Heart left ventricle (tissue), 16 donors: ENCODE measurements around the gene IL17REL. TPM values are rescaled to one million over a fixed set of nuclear protein-coding genes. Genes with fewer than 3 reads are reported as not detected.

Source experiments
- ATAC-seq, 4 donors: fragments of 200-7000 bp; cut with Tn5 transposase; one replicate each; pipeline ENCODE4 v1.9.1; 2020 to 2022; ENCODE audit warnings: moderate library complexity in 4 of 4, mild to moderate bottlenecking in 3 of 4, moderate number of reproducible peaks in 1 of 4
- DNase-seq, 5 donors: peaks; one replicate each; pipeline ENCODE4 v3.0.0-alpha.2; 2020
- H3K27ac ChIP-seq, 12 donors: fragments of 200-600 bp; sonication (generic) in 4 of 12; one replicate each; pipeline versions ENCODE4 v1.5.0 to v1.8.0; 2016 to 2022; ENCODE audit warnings: mild to moderate bottlenecking in 2 of 12
- H3K27me3 ChIP-seq, 9 donors: fragments of 200-600 bp; sonication (generic) in 2 of 9; one replicate each; pipeline versions ENCODE4 v1.5.1 to v1.8.0; 2016 to 2022; ENCODE audit warnings: mild to moderate bottlenecking in 3 of 9
- H3K36me3 ChIP-seq, 9 donors: fragments of 200-600 bp; sonication (generic) in 2 of 9; one replicate each; pipeline versions ENCODE4 v1.5.0 to v1.8.0; 2018 to 2022; ENCODE audit warnings: mild to moderate bottlenecking in 2 of 9
- H3K4me1 ChIP-seq, 12 donors: fragments of 200-600 bp; sonication (generic) in 4 of 12; one replicate each; pipeline versions ENCODE4 v1.5.0 to v1.8.0; 2016 to 2022; ENCODE audit warnings: mild to moderate bottlenecking in 3 of 12
- H3K4me3 ChIP-seq, 12 donors: fragments of 200-600 bp; sonication (generic) in 4 of 12; one replicate each; pipeline versions ENCODE4 v1.5.0 to v1.8.0; 2017 to 2022; ENCODE audit warnings: mild to moderate bottlenecking in 9 of 12, moderate library complexity in 4 of 12
- H3K9me3 ChIP-seq, 12 donors: fragments of 200-600 bp; sonication (generic) in 4 of 12; one replicate each; pipeline versions ENCODE4 v1.5.0 to v1.8.0; 2016 to 2022; ENCODE audit warnings: mild to moderate bottlenecking in 1 of 12
- CTCF ChIP-seq, 12 donors: fragments of 200-600 bp; sonication (generic) in 4 of 12; IDR thresholded peaks; one replicate each; pipeline versions ENCODE4 v1.5.0 to v1.8.0; 2018 to 2022; ENCODE audit warnings: antibody characterized with exemption in 12 of 12, mild to moderate bottlenecking in 5 of 12
- POLR2A ChIP-seq, 2 donors: fragments of 450-650 bp; IDR thresholded peaks; one replicate each; pipeline ENCODE4 v1.6.1; 2017; ENCODE audit warnings: antibody characterized with exemption in 2 of 2, mild to moderate bottlenecking in 2 of 2, moderate library complexity in 2 of 2
- WGBS, 4 donors: extraction: QIAGEN DNeasy Blood & Tissue Kit in 2 of 4; methylation state at CpG; one replicate each; pipeline versions ENCODE4 v1.1.5 to v1.1.7; 2013 to 2018; 5-methylcytosine and 5-hydroxymethylcytosine counted together
- intact Hi-C, 10 donors: fragments of 100-400 bp; cut with DNase I; formaldehyde crosslinking; loops; one replicate each; pipeline versions ENCODE4 v1.11.1 to v1.14.2; 2022
- polyA plus RNA-seq, 2 donors: library from polyadenylated mRNA; stranded (reverse); fragments of 200-250 nt; gene quantifications; one replicate each; pipeline ENCODE4 v1.2.3, GENCODE V29; 2013
- total RNA-seq, 9 donors: library from RNA; depleted of rRNA in 2 of 9; stranded (reverse); fragments of >200 nt in 2 of 9; fragmentation: NEBNext Ultra II Directional in 3 of 9; extraction: Animal tissue kit (Norgen Biotek cat#: 25700) in 3 of 9; gene quantifications; one replicate each; pipeline versions ENCODE4 v1.1.0 to v1.2.4, GENCODE V29; 2016 to 2023
- donor health status: ischemic (EF 13 %, LVEDD 7.1; RV severe dilation, severe dysfunction).
- donor health status: healthy with polysubstance abuse.
- donor health status: DM: no; HTN: yes; CAD: no.
- donor health status: DM: no; HTN: no; CAD: no.
- donor health status: ischemic (EF 25% LVEDD 6.9; RV normal size, moderate dysfunction).
- donor health status: ischemic (EF 25% LVEDD 5.7; RV mildly dilated, moderate dysfunction).
- donor health status: healthy.
- donor health status: DM: yes; HTN: yes; CAD: no.
- donor health status: ischemic (EF 35%, LVEDD 5.7; RV mildly dilated, moderate dysfunction).
- donor health status: nonischemic (EF 11% LVEDD 7.7; RV severe dilation, severe dysfunction).
- donor health status: DM: yes; HTN: yes; CAD: no.
- donor health status: PGD.
- donor health status: ischemic (EF 29% LVEDD 5.4; RV normal size, mild dysfunction).
- donor health status: nonischemic (EF 23%, LVEDD 6.1; RV moderate dilation, normal function).

Gene IL17REL
- total and polyA plus RNA-seq, 11 donors, result not detected

DNA sequence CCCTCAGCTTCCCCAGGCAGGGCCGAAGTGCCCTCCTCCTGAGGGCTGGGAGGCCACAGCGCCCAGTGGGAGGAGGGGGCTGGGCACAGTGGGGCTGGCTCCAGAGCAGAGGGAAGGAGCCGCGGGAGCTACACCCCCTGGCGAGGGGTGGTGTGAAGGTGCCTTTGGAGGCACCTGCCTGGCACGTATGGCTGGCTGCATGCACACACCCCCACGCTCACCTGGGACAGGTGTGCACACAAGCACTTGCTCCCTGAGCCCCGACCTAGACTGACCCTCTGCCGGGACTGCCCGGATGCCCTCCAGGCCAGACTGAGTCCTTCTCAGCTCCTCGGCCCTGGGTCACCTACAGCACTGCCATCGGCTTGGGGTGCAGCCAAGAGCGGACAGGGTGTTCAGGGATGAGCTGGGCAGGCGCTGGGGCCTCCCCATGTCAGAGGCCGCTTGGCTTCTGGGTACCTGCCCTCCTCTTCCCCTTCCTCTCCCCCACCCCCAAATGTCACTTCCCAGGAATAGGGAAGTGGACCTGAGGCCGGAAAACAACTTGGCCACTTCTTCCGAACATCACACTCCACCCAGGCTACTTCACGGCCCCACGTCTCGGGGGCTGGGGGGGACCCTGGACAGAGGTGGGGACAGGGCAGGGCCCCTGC is 59.4 kb downstream of the IL17REL start:
- no peak for DNase-seq
- intact Hi-C loops, result no loop called here
- ATAC-seq, result peak in 2 of 4 donors; percentile 6 to 8
- Histone ChIP-seq H3K4me1 (peaks cover 10 to 51% (median 31%) of the 10 kb centered on the region in 12 donors), H3K9me3 (no peaks in the 10 kb centered on the region), H3K36me3 (no peaks in the 10 kb centered on the region), H3K4me3 (no peak overlapping the region), H3K27ac (peak overlapping the region in 11 of 12 donors; percentile 57 to 86 (median 80)), H3K27me3 (no peaks in the 10 kb centered on the region)
- WGBS, 4 donors, result 68 to 81% (median 76%) methylated on average over 8 to 20 of the region's 20 CpGs
- TF ChIP-seq POLR2A (IDR thresholded peaks at IDR 0.05) (no peak), CTCF (IDR thresholded peaks at IDR 0.05) (no peak)

DNA sequence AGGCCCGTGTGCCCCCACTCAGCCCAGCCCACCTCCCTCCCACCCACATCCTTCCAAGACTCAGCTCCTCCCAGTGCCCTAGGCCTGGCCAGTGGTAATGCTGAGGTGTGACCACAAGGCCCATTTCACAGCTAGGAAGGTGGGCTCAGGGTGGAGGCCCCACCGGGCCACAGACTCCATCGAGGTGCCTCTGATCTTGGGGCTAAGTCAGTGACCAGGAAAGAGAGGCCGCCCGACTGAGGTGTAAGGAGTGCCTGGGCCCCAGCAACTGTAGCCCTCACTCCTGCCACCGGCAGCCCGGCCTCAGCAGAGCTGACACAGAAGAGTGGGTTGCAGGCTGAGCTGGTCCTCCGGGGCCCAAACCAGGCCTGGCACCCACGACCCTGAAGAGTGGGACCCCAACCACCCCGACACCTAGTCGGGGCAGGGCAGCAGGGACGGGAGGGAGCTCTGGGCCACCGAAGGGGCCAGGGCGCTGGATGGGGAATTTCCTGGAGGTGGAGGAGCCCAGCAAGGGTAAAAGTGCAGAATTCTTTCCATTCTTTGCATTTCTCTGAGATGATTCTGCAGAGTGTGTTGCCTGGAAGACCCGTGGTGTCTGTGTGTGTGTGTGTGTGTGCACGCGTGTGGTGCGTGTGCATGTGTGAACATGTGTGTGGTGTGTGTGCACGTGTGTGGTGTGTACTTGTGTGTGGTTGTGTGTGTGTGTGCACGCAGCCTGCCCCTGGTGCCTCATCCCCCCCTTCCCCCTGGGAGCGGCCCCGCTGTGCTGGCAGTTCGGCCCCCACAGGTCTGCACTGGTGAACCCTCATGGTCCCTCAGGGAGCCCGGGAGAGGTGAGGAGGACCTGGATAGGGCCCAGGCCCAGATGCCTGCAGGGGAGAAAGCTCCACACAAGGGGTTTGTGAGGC is 60.3 kb downstream of the IL17REL start:
- TF ChIP-seq CTCF (IDR thresholded peaks at IDR 0.05) (no peak), POLR2A (IDR thresholded peaks at IDR 0.05) (no peak)
- H3K27me3 ChIP-seq, result no peaks in the 10 kb centered on the region
- no peak overlapping the region for H3K4me3 ChIP-seq
- no peaks in the 10 kb centered on the region for H3K36me3 ChIP-seq
- peaks cover 10 to 51% (median 31%) of the 10 kb centered on the region in 12 donors for H3K4me1 ChIP-seq
- ATAC-seq, result no peak
- DNase-seq, result no peak
- no peak overlapping the region for H3K27ac ChIP-seq
- no peaks in the 10 kb centered on the region for H3K9me3 ChIP-seq
- 69 to 88% (median 78%) methylated on average over 18 to 24 of the region's 24 CpGs for WGBS, 4 donors
- intact Hi-C loops, result no loop called here

DNA sequence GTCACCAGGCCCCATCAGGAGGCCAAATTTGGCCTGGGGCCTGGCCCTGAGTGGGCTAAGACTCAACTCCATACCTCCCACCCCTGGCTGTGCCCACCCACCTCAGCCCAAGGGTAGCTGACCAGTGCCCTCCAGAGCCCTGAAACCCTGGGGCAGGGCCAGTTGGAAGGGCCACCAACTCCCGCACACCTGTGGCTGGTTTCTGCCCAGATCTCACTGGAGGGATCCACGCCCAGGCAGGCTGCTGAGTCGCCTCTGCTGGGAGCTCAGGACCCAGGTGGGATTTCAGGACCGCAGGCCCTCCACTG is 60.9 kb downstream of the IL17REL start:
- ATAC-seq (no peak), DNase-seq (no peak)
- WGBS, 4 donors, result 94 to 97% (median 95%) methylated on average over 4 of the region's 4 CpGs; no CpG with 5 or more reads in 1 of the 4 donors
- no peaks in the 10 kb centered on the region for H3K36me3 ChIP-seq
- no peak overlapping the region for H3K27ac ChIP-seq
- no peaks in the 10 kb centered on the region for H3K9me3 ChIP-seq
- H3K27me3 ChIP-seq, result no peaks in the 10 kb centered on the region
- TF ChIP-seq CTCF (IDR thresholded peaks at IDR 0.05), result no peak
- no peak for TF ChIP-seq POLR2A (IDR thresholded peaks at IDR 0.05)
- intact Hi-C loops, result no loop called here
- H3K4me3 ChIP-seq, result no peak overlapping the region
- peaks cover 10 to 51% (median 31%) of the 10 kb centered on the region in 12 donors for H3K4me1 ChIP-seq

- TF ChIP-seq POLR2A (IDR thresholded peaks at IDR 0.05) (no peak), CTCF (IDR thresholded peaks at IDR 0.05) (no peak)
- Histone ChIP-seq H3K4me1 (peaks cover 10 to 46% (median 31%) of the 10 kb centered on the region in 12 donors), H3K4me3 (no peak overlapping the region), H3K27me3 (no peaks in the 10 kb centered on the region), H3K27ac (no peak overlapping the region), H3K36me3 (no peaks in the 10 kb centered on the region), H3K9me3 (no peaks in the 10 kb centered on the region)
- WGBS, 4 donors, result 88 to 95% (median 92%) methylated on average over 17 to 28 of the region's 28 CpGs
- DNase-seq, result no peak
- ATAC-seq, result no peak
- intact Hi-C loops, result no loop called here
Measured at GRCh38 chr22:49951000-49951677, 61.4 kb downstream of the IL17REL start.
